EL (cell line): ENCODE data around the gene CD79B.
"Not testable (repeated sequence)": the region's sequence is repeated elsewhere in the genome, so short reads cannot be mapped to it uniquely, and the experiment has no call there.

Experiments
- DNase-seq: peaks from one replicate; pipeline ENCODE4 v3.0.0-alpha.2; 2016

CD79B gene

GRCh38 chr17:63909586-63909985 lies 22.5 kb downstream of the CD79B start:
- not testable (repeated sequence) for DNase-seq

GRCh38 chr17:63907161-63907778 lies 24.9 kb downstream of the CD79B start:
- peak; percentile 22 for DNase-seq

GRCh38 chr17:63904796-63905195 lies 27.3 kb downstream of the CD79B start:
- DNase-seq: not testable (repeated sequence)

- not testable (repeated sequence) for DNase-seq
These were observed 28.3 kb downstream of the CD79B start for GRCh38 chr17:63903787-63904201.

- DNase-seq: not testable (repeated sequence)
These were observed 30.2 kb downstream of the CD79B start for GRCh38 chr17:63901971-63902370.

- DNase-seq: peak; percentile 35
These were observed 33.0 kb downstream of the CD79B start for GRCh38 chr17:63898899-63899798.

- not testable (repeated sequence) for DNase-seq
These were observed 35.4 kb downstream of the CD79B start, which contains the start of gene CSH1 for GRCh38 chr17:63896524-63897354. CSH1 (minus strand) TSS chr17:63896574; CDS start chr17:63896511, 63 bp downstream.

- DNase-seq: not testable (repeated sequence)
These were observed 37.3 kb downstream of the CD79B start for GRCh38 chr17:63894821-63895220.

GRCh38 chr17:63894021-63894420 lies 38.1 kb downstream of the CD79B start:
- not testable (repeated sequence) for DNase-seq

GRCh38 chr17:63892316-63893037 lies 39.7 kb downstream of the CD79B start:
- DNase-seq: not testable (repeated sequence)

- DNase-seq: peak; percentile 56
These were observed 42.9 kb downstream of the CD79B start for GRCh38 chr17:63889026-63889848.

GRCh38 chr17:63885119-63885518 lies 47.0 kb downstream of the CD79B start:
- DNase-seq: not testable (repeated sequence)

GRCh38 chr17:63882626-63883126 lies 49.5 kb downstream of the CD79B start:
- not testable (repeated sequence) for DNase-seq

GRCh38 chr17:63881935-63882601 lies 50.1 kb downstream of the CD79B start, which contains the start of gene GH2:
GH2 (minus strand) TSS chr17:63881944; CDS start chr17:63881801, 143 bp downstream.
- peak; percentile 68 for DNase-seq

- peak; percentile 14 for DNase-seq
These were observed 50.8 kb downstream of the CD79B start for GRCh38 chr17:63881337-63881736.

GRCh38 chr17:63880706-63881105 lies 51.4 kb downstream of the CD79B start:
- DNase-seq: no peak
